Body of pancreas (tissue), 4 donors: ENCODE data around the gene NLRC3.

Source experiments
- CTCF ChIP-seq, 7 experiments: fragments of 450-650 bp in 4 of 7; fragments of 200-600 bp in 3 of 7; sonication (generic) in 3 of 7; IDR thresholded peaks; one replicate each; pipeline ENCODE4 v1.5.1; 2016 to 2019; ENCODE audit warnings: antibody characterized with exemption in 7 of 7
- POLR2A ChIP-seq, 3 donors: fragments of 450-650 bp; IDR thresholded peaks; one replicate each; pipeline ENCODE4 v1.6.1; 2016; ENCODE audit warnings: antibody characterized with exemption in 3 of 3, mild to moderate bottlenecking in 2 of 3

- TF ChIP-seq CTCF (IDR thresholded peaks at IDR 0.05) (no peak), POLR2A (IDR thresholded peaks at IDR 0.05) (no peak)
Observed at GRCh38 chr16:3592559-3592958, 15.4 kb upstream of the NLRC3 start.
